Tibial nerve (tissue), 4 donors: ENCODE measurements around the gene PDCD6IP. TPM values are rescaled to one million over a fixed set of nuclear protein-coding genes. Genes with fewer than 3 reads are reported as not detected.

ENCODE experiments used
- DNase-seq, 2 donors: peaks; one replicate each; pipeline ENCODE4 v3.0.0-alpha.2; 2019; ENCODE audit warnings: low spot score in 2 of 2
- H3K27ac ChIP-seq, 4 donors: fragments of 200-600 bp; sonication (generic) in 3 of 4; one replicate each; pipeline ENCODE4 v1.5.1; 2017 to 2019; ENCODE audit warnings: mild to moderate bottlenecking in 1 of 4
- H3K27me3 ChIP-seq, 2 donors: fragments of 200-600 bp; sonication (generic) in 1 of 2; one replicate each; pipeline versions ENCODE4 v1.5.1 to v1.6.0; 2017 to 2019
- H3K36me3 ChIP-seq, 3 donors: fragments of 200-600 bp; sonication (generic); one replicate each; pipeline ENCODE4 v1.5.1; 2018 to 2019
- H3K4me1 ChIP-seq, 4 donors: fragments of 200-600 bp; sonication (generic) in 3 of 4; one replicate each; pipeline ENCODE4 v1.5.1; 2017 to 2019
- H3K4me3 ChIP-seq, 4 donors: fragments of 200-600 bp; sonication (generic) in 3 of 4; one replicate each; pipeline ENCODE4 v1.5.1; 2017 to 2019; ENCODE audit warnings: mild to moderate bottlenecking in 1 of 4, moderate library complexity in 1 of 4
- H3K9me3 ChIP-seq, 4 donors: fragments of 200-600 bp; sonication (generic) in 3 of 4; one replicate each; pipeline ENCODE4 v1.5.1; 2017 to 2019
- EP300 ChIP-seq, 2 donors: sonication (generic); formaldehyde crosslinking; IDR thresholded peaks; one replicate each; pipeline ENCODE4 v1.6.1; 2017; ENCODE audit warnings: antibody characterized with exemption in 2 of 2, mild to moderate bottlenecking in 1 of 2
- POLR2A ChIP-seq, 2 donors: fragments of 450-650 bp; IDR thresholded peaks; one replicate each; pipeline ENCODE4 v1.6.1; 2017; ENCODE audit warnings: antibody characterized with exemption in 2 of 2, mild to moderate bottlenecking in 2 of 2, moderate library complexity in 2 of 2
- WGBS, 2 donors: methylation state at CpG; one replicate each; pipeline ENCODE4 v1.1.5; 2018; 5-methylcytosine and 5-hydroxymethylcytosine counted together
- total RNA-seq, 4 donors: library from RNA; depleted of rRNA; stranded (reverse); fragments of >200 nt; gene quantifications; one replicate each; pipeline ENCODE4 v1.1.0, GENCODE V29; 2016
- TF ChIP-seq, protein P1 (sequence below), 5 experiments: fragments of 200-600 bp in 3 of 5; fragments of 450-650 bp in 2 of 5; sonication (generic) in 3 of 5; IDR thresholded peaks; one replicate each; pipeline ENCODE4 v1.5.1; 2016 to 2019; ENCODE audit warnings: antibody characterized with exemption in 5 of 5, mild to moderate bottlenecking in 3 of 5, moderate library complexity in 2 of 5

PDCD6IP gene
- total RNA-seq, 4 donors from 2014 or later, result 151 to 436 (median 259) TPM

DNA sequence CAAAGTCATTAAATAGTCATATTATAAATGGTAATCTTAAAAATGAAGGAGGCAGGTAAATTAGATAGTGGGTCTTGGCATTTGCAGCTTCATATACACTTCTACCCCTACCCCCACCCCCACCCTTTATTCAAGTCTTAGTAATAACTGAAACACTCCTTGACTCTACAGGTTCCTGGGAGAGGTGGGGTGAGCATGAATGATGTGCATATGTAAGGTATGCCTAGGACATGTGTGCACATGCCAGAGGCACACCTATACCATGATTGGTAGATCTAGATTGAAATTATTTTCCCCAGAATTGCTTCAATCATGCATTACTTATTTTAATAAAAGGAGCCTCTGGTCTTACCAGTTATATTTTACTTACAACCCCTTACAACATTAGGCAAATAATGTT, 40.1 kb upstream of the PDCD6IP start:
- no peak for TF ChIP-seq EP300 (IDR thresholded peaks at IDR 0.05)
- TF ChIP-seq, protein P1, sequence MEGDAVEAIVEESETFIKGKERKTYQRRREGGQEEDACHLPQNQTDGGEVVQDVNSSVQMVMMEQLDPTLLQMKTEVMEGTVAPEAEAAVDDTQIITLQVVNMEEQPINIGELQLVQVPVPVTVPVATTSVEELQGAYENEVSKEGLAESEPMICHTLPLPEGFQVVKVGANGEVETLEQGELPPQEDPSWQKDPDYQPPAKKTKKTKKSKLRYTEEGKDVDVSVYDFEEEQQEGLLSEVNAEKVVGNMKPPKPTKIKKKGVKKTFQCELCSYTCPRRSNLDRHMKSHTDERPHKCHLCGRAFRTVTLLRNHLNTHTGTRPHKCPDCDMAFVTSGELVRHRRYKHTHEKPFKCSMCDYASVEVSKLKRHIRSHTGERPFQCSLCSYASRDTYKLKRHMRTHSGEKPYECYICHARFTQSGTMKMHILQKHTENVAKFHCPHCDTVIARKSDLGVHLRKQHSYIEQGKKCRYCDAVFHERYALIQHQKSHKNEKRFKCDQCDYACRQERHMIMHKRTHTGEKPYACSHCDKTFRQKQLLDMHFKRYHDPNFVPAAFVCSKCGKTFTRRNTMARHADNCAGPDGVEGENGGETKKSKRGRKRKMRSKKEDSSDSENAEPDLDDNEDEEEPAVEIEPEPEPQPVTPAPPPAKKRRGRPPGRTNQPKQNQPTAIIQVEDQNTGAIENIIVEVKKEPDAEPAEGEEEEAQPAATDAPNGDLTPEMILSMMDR (IDR thresholded peaks at IDR 0.05), result no peak
- no peak for TF ChIP-seq POLR2A (IDR thresholded peaks at IDR 0.05)
- peaks cover 0 to 15% (median 5%) of the 10 kb centered on the region in 4 donors for H3K9me3 ChIP-seq
- no peak overlapping the region for H3K27ac ChIP-seq
- H3K4me3 ChIP-seq, result no peak overlapping the region
- no peaks in the 10 kb centered on the region for H3K4me1 ChIP-seq
- DNase-seq, result no peak
- H3K27me3 ChIP-seq, result no peaks in the 10 kb centered on the region
- H3K36me3 ChIP-seq, result no peaks in the 10 kb centered on the region

DNA sequence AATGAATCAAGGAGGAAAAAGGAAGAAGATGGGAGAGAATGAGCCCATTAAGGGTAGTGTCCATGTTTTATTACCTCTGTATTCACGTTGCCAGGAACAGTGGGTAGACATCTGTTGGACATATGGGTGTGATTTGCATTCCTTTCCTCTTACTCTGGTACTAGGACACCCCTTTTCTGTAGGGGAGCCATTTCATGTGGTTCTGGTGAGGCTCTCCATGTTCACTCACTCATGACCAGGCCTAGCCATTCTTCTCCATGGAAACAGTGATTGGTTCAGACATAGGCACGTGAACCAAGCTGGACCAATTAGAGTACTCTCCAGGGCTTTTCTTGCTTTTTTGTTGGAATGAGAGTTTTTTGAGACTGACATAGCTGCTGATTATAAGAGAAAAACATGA, 39.6 kb upstream of the PDCD6IP start:
- H3K4me1 ChIP-seq, result no peaks in the 10 kb centered on the region
- TF ChIP-seq, protein P1 (IDR thresholded peaks at IDR 0.05), result no peak
- no peak for TF ChIP-seq POLR2A (IDR thresholded peaks at IDR 0.05)
- no peak for TF ChIP-seq EP300 (IDR thresholded peaks at IDR 0.05)
- H3K27ac ChIP-seq, result no peak overlapping the region
- no peaks in the 10 kb centered on the region for H3K27me3 ChIP-seq
- H3K36me3 ChIP-seq, result no peaks in the 10 kb centered on the region
- H3K9me3 ChIP-seq, result peaks cover 0 to 13% (median 4%) of the 10 kb centered on the region in 4 donors
- WGBS, 2 donors, result 63 to 66% methylated on average over 2 of the region's 2 CpGs
- no peak overlapping the region for H3K4me3 ChIP-seq
- DNase-seq, result no peak

DNA sequence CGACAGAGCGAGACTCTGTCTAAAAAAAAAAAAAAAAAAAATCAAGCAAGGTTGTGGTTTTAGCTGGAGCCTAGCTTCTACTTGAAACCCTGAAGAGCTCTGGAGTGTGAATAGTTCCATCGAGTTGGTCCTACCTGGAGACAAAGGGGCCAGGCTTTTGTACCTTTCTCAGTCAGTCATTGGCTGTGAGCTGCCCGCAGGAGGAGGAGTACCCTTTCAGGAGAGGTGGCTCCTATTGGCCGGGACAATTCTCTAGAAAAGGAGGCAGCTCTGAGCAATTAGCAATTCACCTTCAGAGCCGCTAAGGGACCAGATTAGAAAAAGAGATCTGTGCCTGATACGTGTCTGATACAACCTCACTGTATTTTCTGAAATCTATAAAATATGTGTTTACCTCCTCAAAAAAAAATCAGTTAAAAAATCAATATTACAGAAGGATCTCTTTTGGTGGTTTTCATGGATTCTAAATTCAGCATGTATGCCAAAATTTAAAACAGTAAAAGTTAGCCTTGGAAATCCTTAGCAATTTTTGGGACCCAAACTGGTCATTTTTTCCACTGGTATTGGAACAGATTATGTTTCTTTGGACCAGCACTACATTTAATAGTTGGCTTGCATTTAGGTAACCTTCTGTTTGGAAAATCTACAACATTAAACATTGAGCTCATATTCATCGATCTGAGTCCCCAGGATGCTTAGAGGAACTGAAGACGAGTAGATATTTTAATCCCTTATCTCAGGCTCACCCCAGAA, 29.7 kb upstream of the PDCD6IP start:
- H3K9me3 ChIP-seq, result no peaks in the 10 kb centered on the region
- no peak overlapping the region for H3K27ac ChIP-seq
- WGBS, 2 donors, result 83 to 91% methylated on average over 9 of the region's 9 CpGs
- DNase-seq, result no peak
- TF ChIP-seq EP300 (IDR thresholded peaks at IDR 0.05) (no peak), POLR2A (IDR thresholded peaks at IDR 0.05) (no peak)
- TF ChIP-seq, protein P1 (IDR thresholded peaks at IDR 0.05), result no peak
- H3K4me3 ChIP-seq, result no peak overlapping the region
- no peaks in the 10 kb centered on the region for H3K4me1 ChIP-seq
- no peaks in the 10 kb centered on the region for H3K36me3 ChIP-seq
- H3K27me3 ChIP-seq, result no peaks in the 10 kb centered on the region

- Histone ChIP-seq H3K9me3 (no peaks in the 10 kb centered on the region), H3K4me3 (no peak overlapping the region), H3K36me3 (no peaks in the 10 kb centered on the region), H3K27ac (no peak overlapping the region), H3K4me1 (no peaks in the 10 kb centered on the region), H3K27me3 (no peaks in the 10 kb centered on the region)
- DNase-seq, result no peak
- WGBS, 2 donors, result 65 to 70% methylated on average over 2 of the region's 2 CpGs
- TF ChIP-seq EP300 (IDR thresholded peaks at IDR 0.05) (no peak), POLR2A (IDR thresholded peaks at IDR 0.05) (no peak)
- TF ChIP-seq, protein P1 (IDR thresholded peaks at IDR 0.05), result no peak
These were observed 24.8 kb upstream of the PDCD6IP start for GRCh38 chr3:33773637-33774036.

GRCh38 chr3:33775363-33775762, 23.1 kb upstream of the PDCD6IP start:
- Histone ChIP-seq H3K4me1 (no peaks in the 10 kb centered on the region), H3K4me3 (no peak overlapping the region), H3K9me3 (no peaks in the 10 kb centered on the region), H3K36me3 (no peaks in the 10 kb centered on the region), H3K27ac (no peak overlapping the region), H3K27me3 (no peaks in the 10 kb centered on the region)
- no peak for TF ChIP-seq EP300 (IDR thresholded peaks at IDR 0.05)
- TF ChIP-seq, protein P1 (IDR thresholded peaks at IDR 0.05), result no peak
- no peak for DNase-seq
- WGBS, 2 donors, result 86 to 88% methylated on average over 3 of the region's 3 CpGs
